NCI-H1092 treated with DMSO at 0.1 percent for 48 hours (cell line): Measurements from ENCODE around the gene SSX2.
"Not testable (repeated sequence)": the region's sequence is repeated elsewhere in the genome, so short reads cannot be mapped to it uniquely, and the experiment has no call there.

ENCODE experiments used
- DNase-seq: peaks from one replicate; lab custom pipeline; 2025; lab: John Stamatoyannopoulos, UW

The SSX2 gene, protein sequence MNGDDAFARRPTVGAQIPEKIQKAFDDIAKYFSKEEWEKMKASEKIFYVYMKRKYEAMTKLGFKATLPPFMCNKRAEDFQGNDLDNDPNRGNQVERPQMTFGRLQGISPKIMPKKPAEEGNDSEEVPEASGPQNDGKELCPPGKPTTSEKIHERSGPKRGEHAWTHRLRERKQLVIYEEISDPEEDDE

DNA sequence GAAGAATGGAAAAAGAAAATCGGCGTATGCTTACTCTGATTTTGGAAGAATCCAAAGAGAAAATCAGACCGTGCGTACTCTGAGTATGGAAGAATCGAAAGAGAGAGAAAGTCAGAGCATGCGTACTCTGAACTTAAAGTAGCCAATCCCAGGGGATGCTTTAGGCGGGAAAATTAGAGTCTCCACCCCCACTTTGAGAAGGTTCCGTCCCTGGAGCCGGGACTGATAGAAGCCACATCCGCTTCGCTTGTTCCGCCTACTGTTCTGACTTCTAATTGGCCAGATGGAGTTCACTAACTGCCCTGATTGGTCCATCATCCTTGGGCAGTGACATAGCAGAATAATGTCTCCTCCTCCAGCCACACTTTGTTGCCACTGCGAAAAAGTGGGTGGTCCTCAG, at the start of gene SSX2:
TSS of gene SSX2 (minus strand) at position 101 of the 400 bp plus-strand sequence. CDS start 1,429 bp downstream, outside the sequence.
- not testable (repeated sequence) for DNase-seq

DNA sequence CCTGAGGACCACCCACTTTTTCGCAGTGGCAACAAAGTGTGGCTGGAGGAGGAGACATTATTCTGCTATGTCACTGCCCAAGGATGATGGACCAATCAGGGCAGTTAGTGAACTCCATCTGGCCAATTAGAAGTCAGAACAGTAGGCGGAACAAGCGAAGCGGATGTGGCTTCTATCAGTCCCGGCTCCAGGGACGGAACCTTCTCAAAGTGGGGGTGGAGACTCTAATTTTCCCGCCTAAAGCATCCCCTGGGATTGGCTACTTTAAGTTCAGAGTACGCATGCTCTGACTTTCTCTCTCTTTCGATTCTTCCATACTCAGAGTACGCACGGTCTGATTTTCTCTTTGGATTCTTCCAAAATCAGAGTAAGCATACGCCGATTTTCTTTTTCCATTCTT, 44.0 kb upstream of the SSX2 start, which contains the start of gene SSX2B:
TSS of gene SSX2B (plus strand) at position 301 of the 400 bp plus-strand sequence. CDS start 1,429 bp downstream, outside the sequence.
- DNase-seq, result not testable (repeated sequence)

DNA sequence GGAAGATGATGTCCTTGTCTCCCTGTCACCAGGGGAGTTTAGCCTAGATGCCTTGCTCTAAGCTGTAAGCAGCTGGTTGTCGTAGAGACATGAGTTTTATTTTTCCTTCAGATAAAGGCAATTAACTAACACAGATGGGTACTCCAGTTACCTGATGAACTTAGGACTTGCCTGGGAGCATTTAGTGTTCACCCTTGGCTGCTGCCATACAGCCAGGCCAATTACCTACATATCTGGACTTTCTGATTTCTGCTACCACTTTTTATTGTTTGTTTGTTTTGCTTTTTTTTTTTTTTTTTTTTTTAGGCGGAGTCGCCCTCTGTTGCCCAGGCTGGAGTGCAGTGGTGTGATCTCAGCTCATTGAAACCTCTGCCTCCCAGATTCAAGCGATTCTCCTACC, 14.9 kb downstream of the SSX2 start:
- DNase-seq, result not testable (repeated sequence)

DNA sequence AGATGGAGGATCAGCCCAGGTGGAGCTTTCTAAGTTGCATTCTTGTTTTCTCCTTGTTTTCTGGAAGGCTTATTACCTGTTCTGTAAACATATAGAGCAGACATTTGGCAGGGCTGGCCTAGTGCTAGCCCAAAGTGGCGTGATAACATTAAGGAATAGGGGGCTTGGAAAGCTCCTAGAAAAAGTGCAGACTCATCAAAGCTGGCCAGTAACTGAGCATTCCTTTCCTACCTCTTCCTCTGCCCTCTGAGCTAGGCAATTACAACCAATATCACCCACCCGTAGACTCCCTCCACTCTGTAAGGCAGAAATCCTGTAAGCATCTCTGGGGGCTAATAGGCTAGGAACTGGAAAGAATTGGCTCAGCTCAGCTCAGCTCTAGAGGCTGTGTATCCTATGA, 44.8 kb downstream of the SSX2 start:
- DNase-seq, result not testable (repeated sequence)

DNA sequence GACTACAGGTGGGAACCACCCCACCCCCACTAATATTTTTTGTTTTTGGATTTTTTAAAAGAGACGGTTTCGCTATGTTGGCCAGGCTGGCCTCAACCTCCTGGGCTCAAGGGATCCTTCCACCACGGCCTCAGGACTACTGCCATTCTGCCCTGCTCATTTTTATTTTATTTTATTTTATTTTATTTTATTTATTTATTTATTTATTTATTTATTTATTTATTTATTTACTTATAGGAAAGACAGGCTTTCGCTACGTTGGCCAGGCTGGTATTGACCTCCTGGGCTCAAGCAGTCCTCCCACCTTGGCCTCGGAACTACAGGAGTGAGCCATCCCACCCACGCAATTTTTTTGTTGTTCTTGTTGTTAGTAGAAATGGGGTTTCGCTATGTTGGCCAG, 51.5 kb downstream of the SSX2 start:
- DNase-seq, result not testable (repeated sequence)

DNA sequence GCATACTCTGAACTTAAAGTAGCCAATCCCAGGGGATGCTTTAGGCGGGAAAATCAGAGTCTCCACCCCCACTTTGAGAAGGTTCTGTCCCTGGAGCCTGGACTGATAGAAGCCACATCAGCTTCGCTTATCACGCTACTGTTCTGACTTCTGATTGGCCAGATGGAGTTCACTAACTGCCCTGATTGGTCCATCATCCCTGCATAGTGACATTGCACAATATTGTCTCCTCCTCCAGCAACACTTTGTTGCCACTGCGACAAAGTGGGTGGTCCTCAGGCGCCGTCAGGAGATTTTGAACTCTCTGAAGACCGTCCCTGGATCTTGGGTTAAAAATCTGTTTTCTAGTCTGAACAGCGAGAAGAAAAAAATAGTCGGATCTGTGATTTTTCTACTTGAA, 52.2 kb downstream of the SSX2 start, which contains the start of gene SSX7:
TSS of gene SSX7 (minus strand) at position 101 of the 400 bp plus-strand sequence. CDS start 1,428 bp downstream, outside the sequence.
- not testable (repeated sequence) for DNase-seq

DNA sequence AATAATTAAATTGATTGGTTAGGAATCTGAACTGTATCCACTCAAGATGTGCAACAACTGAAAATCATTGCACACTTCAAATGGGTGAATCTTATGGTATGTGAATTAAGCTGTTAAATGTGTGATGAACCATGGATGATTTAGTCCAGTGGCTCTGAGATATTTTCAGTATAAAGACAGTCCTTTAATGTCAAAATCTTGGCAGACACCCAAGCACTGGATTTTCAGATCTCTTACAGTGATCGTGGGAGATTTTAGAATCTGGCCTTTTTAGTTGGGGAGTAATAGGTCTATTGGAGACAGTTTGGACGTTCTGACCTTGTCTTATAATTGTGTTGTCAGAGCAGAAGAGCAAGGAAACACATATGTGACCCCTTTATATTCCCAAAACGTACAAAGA, 56.3 kb downstream of the SSX2 start:
- not testable (repeated sequence) for DNase-seq

DNA sequence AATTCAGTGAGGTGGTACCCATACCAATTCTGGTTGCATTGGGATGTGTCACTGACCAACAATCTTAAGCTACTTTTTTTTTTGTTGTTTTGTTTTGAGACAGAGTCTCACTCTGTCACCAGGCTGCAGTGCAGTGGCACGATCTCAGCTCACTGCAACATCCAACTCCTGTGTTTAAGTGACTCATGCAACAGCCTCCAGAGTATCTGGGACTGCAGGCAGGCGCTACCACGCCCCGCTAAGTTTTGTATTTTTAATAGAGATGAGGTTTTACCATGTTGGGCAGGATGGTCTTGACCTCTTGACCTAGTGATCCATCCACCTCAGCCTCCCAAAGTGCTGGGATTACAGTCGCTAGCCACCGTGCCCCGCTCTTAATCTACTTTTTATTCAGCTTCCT, 58.0 kb downstream of the SSX2 start:
- not testable (repeated sequence) for DNase-seq
